ENCODE data around the gene NDUFS6.

The NDUFS6 gene

GRCh38 chr5:1778138-1779020 lies 22.8 kb upstream of the NDUFS6 start:
- no peak for TF ChIP-seq CTCF (IDR thresholded peaks at IDR 0.05; ENCODE audit: extremely low read depth, insufficient read depth, missing control alignments)
- no peak for DNase-seq (ENCODE audit: low spot score)
- in situ Hi-C loops (cut with MboI; ENCODE audit: low pct_unique_long_range_greater_than_20kb, low sequenced_read_pairs, unreplicated experiment), result no loop called here

- in situ Hi-C loops (cut with MboI; ENCODE audit: low pct_unique_long_range_greater_than_20kb, low sequenced_read_pairs, unreplicated experiment), result no loop called here
- no peak for DNase-seq (ENCODE audit: low spot score)
- no peak for TF ChIP-seq CTCF (IDR thresholded peaks at IDR 0.05; ENCODE audit: extremely low read depth, insufficient read depth, missing control alignments)
Observed at GRCh38 chr5:1779021-1779680, 22.1 kb upstream of the NDUFS6 start.

- DNase-seq (ENCODE audit: low spot score), result no peak
- in situ Hi-C loops (cut with MboI; ENCODE audit: low pct_unique_long_range_greater_than_20kb, low sequenced_read_pairs, unreplicated experiment), result no loop called here
- TF ChIP-seq CTCF (IDR thresholded peaks at IDR 0.05; ENCODE audit: extremely low read depth, insufficient read depth, missing control alignments), result no peak
Observed at GRCh38 chr5:1779782-1780613, 21.2 kb upstream of the NDUFS6 start.

GRCh38 chr5:1780614-1780930 lies 20.6 kb upstream of the NDUFS6 start:
- DNase-seq (ENCODE audit: low spot score), result no peak
- TF ChIP-seq CTCF (IDR thresholded peaks at IDR 0.05; ENCODE audit: extremely low read depth, insufficient read depth, missing control alignments), result no peak
- in situ Hi-C loops (cut with MboI; ENCODE audit: low pct_unique_long_range_greater_than_20kb, low sequenced_read_pairs, unreplicated experiment), result no loop called here

GRCh38 chr5:1781107-1781506 lies 20.1 kb upstream of the NDUFS6 start:
- in situ Hi-C loops (cut with MboI; ENCODE audit: low pct_unique_long_range_greater_than_20kb, low sequenced_read_pairs, unreplicated experiment), result no loop called here
- DNase-seq (ENCODE audit: low spot score), result no peak
- TF ChIP-seq CTCF (IDR thresholded peaks at IDR 0.05; ENCODE audit: extremely low read depth, insufficient read depth, missing control alignments), result no peak

GRCh38 chr5:1781726-1782384 lies 19.4 kb upstream of the NDUFS6 start:
- no peak for DNase-seq (ENCODE audit: low spot score)
- in situ Hi-C loops (cut with MboI; ENCODE audit: low pct_unique_long_range_greater_than_20kb, low sequenced_read_pairs, unreplicated experiment), result no loop called here
- TF ChIP-seq CTCF (IDR thresholded peaks at IDR 0.05; ENCODE audit: extremely low read depth, insufficient read depth, missing control alignments), result no peak
